A673 (cell line): ENCODE results near the gene CLDN20. TPM values are rescaled to one million over a fixed set of nuclear protein-coding genes. Genes with fewer than 3 reads are reported as not detected.

ENCODE experiments used
- BruUV-seq: library from RNA; stranded (reverse); fragments of 400-500 nt; replicated peaks from 2 replicates; lab custom pipeline; 2021; lab: Mats Ljungman, UMichigan
- CTCF ChIA-PET: fragments of 300-600 bp; sonication (Branson Sonifier 250); formaldehyde crosslinking; loops from one replicate; lab custom pipeline; 2022; ENCODE audit warnings: antibody characterized with exemption; lab: Charles Lee
- POLR2A ChIA-PET: fragments of 300-600 bp; sonication (Branson Sonifier 250); formaldehyde crosslinking; loops from one replicate; lab custom pipeline; 2022; ENCODE audit warnings: antibody characterized with exemption; ENCODE audit not compliant: low non-redundant PET; lab: Charles Lee
- DNase-seq: peaks from one replicate; pipeline ENCODE4 v3.0.0-alpha.2; 2015; ENCODE audit warnings: low spot score
- H3K27ac ChIP-seq: fragments of 200-600 bp; sonication (generic); 2 replicates; pipeline ENCODE4 v1.5.1; 2016; ENCODE audit warnings: mixed run types, low read depth, mild to moderate bottlenecking, mixed read lengths, antibody characterized with exemption, low read length; ENCODE audit not compliant: poor library complexity, severe bottlenecking
- H3K27me3 ChIP-seq: fragments of 200-600 bp; sonication (generic); replicated peaks from 2 replicates; pipeline ENCODE4 v1.6.1; 2017; ENCODE audit warnings: mixed run types, low read depth, mild to moderate bottlenecking, mixed read lengths, antibody characterized with exemption, low read length; ENCODE audit not compliant: insufficient read depth, poor library complexity
- H3K36me3 ChIP-seq: fragments of 200-600 bp; sonication (generic); 2 replicates; pipeline ENCODE4 v1.6.1; 2016; ENCODE audit warnings: mixed run types, mild to moderate bottlenecking, mixed read lengths, antibody characterized with exemption, low read length; ENCODE audit not compliant: insufficient read depth, poor library complexity, severe bottlenecking
- H3K4me1 ChIP-seq: fragments of 200-600 bp; sonication (generic); 2 replicates; pipeline ENCODE4 v1.6.1; 2017; ENCODE audit warnings: mixed run types, mild to moderate bottlenecking, mixed read lengths, antibody characterized with exemption, low read length; ENCODE audit not compliant: insufficient read depth, poor library complexity, severe bottlenecking
- H3K4me3 ChIP-seq: fragments of 200-600 bp; sonication (generic); 2 replicates; pipeline ENCODE4 v1.5.1; 2016; ENCODE audit warnings: low read depth, mixed run types, mild to moderate bottlenecking, mixed read lengths, low read length; ENCODE audit not compliant: poor library complexity, severe bottlenecking
- H3K9me3 ChIP-seq: fragments of 200-600 bp; sonication (generic); 2 replicates; pipeline ENCODE4 v1.6.1; 2016; ENCODE audit warnings: mixed run types, low read depth, mild to moderate bottlenecking, mixed read lengths, antibody characterized with exemption, low read length; ENCODE audit not compliant: poor library complexity, severe bottlenecking
- CTCF ChIP-seq: fragments of 300-800, 200-600 bp; sonication (generic); conservative IDR thresholded peaks from 2 replicates; pipeline ENCODE4 v1.5.1; 2017; ENCODE audit warnings: low read depth, mild to moderate bottlenecking, antibody characterized with exemption, low read length, moderate library complexity, mixed read lengths
- EZH2 ChIP-seq: fragments of 200-600 bp; sonication (generic); IDR thresholded peaks from 2 replicates; pipeline ENCODE4 v1.6.1; 2017; ENCODE audit warnings: borderline replicate concordance, low read depth, mild to moderate bottlenecking, mixed read lengths, antibody characterized with exemption, low read length; ENCODE audit not compliant: poor library complexity, severe bottlenecking
- intact Hi-C: fragments of 100-400 bp; cut with micrococcal nuclease; formaldehyde crosslinking; loops from one replicate; pipeline ENCODE4 v1.10.0; 2022; ENCODE audit not compliant: unreplicated experiment
- total RNA-seq: library from RNA; stranded (reverse); gene quantifications from 2 replicates; pipeline ENCODE4 v1.2.3, GENCODE V29; 2021

The CLDN20 gene
- total RNA-seq, 1 experiment from 2014 or later: not detected

GRCh38 chr6:155237613-155238012 lies 26.2 kb upstream of the CLDN20 start:
- TF ChIP-seq CTCF (no peak), EZH2 (no peak)
- H3K4me3 ChIP-seq: no peak overlapping the region
- no peaks in the 10 kb centered on the region for H3K4me1 ChIP-seq
- ChIA-PET CTCF (no interaction called here), POLR2A (no interaction called here)
- H3K27me3 ChIP-seq: no peaks in the 10 kb centered on the region
- H3K27ac ChIP-seq: no peak overlapping the region
- DNase-seq: no peak
- BruUV-seq: no TSS peak
- no peaks in the 10 kb centered on the region for H3K36me3 ChIP-seq
- H3K9me3 ChIP-seq: no peaks in the 10 kb centered on the region
- intact Hi-C loops: no loop called here

GRCh38 chr6:155240905-155241600 lies 22.8 kb upstream of the CLDN20 start:
- ChIA-PET CTCF (no interaction called here), POLR2A (no interaction called here)
- no peaks in the 10 kb centered on the region for H3K36me3 ChIP-seq
- DNase-seq: no peak
- intact Hi-C loops: loop anchor here (10.0 kb wide), 1 partner anchor 566 kb away; no protein-coding TSS in a partner anchor
- no peaks in the 10 kb centered on the region for H3K4me1 ChIP-seq
- no TSS peak for BruUV-seq
- H3K4me3 ChIP-seq: no peak overlapping the region
- H3K9me3 ChIP-seq: no peaks in the 10 kb centered on the region
- H3K27me3 ChIP-seq: no peaks in the 10 kb centered on the region
- H3K27ac ChIP-seq: no peak overlapping the region
- TF ChIP-seq EZH2: no peak
- TF ChIP-seq CTCF: no peak

GRCh38 chr6:155241966-155242365 lies 21.8 kb upstream of the CLDN20 start:
- DNase-seq: no peak
- H3K27ac ChIP-seq: no peak overlapping the region
- TF ChIP-seq EZH2 (no peak), CTCF (no peak)
- no TSS peak for BruUV-seq
- intact Hi-C loops: loop anchor here (10.0 kb wide), 1 partner anchor 567 kb away; no protein-coding TSS in a partner anchor
- CTCF ChIA-PET: no interaction called here
- no peak overlapping the region for H3K4me3 ChIP-seq
- H3K4me1 ChIP-seq: no peaks in the 10 kb centered on the region
- POLR2A ChIA-PET: no interaction called here
- no peaks in the 10 kb centered on the region for H3K36me3 ChIP-seq
- no peaks in the 10 kb centered on the region for H3K27me3 ChIP-seq
- no peaks in the 10 kb centered on the region for H3K9me3 ChIP-seq
